Measurements from ENCODE around the gene FAM13A.

Gene FAM13A

DNA sequence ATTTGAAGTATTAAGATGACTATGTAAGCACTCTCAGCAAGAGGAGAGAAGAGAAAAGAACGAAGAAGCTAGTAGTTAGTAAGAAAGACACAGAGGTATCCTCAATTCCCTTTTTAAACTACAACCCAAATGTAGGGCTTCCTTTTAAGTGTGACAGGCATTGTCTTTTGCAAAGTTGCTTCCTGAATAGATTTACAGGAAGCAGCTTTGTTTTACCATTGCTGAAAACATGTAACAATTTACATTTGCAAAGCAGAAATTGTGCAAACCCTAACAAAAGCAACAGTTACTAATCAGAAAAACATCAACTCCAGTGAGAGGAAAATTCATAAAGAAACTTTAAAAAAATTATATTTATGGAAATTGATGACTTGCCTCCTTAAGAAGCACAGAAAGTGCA, 96.4 kb downstream of the FAM13A start:
- TF ChIP-seq, protein P1, sequence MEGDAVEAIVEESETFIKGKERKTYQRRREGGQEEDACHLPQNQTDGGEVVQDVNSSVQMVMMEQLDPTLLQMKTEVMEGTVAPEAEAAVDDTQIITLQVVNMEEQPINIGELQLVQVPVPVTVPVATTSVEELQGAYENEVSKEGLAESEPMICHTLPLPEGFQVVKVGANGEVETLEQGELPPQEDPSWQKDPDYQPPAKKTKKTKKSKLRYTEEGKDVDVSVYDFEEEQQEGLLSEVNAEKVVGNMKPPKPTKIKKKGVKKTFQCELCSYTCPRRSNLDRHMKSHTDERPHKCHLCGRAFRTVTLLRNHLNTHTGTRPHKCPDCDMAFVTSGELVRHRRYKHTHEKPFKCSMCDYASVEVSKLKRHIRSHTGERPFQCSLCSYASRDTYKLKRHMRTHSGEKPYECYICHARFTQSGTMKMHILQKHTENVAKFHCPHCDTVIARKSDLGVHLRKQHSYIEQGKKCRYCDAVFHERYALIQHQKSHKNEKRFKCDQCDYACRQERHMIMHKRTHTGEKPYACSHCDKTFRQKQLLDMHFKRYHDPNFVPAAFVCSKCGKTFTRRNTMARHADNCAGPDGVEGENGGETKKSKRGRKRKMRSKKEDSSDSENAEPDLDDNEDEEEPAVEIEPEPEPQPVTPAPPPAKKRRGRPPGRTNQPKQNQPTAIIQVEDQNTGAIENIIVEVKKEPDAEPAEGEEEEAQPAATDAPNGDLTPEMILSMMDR (IDR thresholded peaks at IDR 0.05; ENCODE audit: borderline replicate concordance, control extremely low read depth, extremely low read depth, insufficient read depth, missing control alignments), result no peak
- in situ Hi-C loops (cut with MboI; ENCODE audit: low sequenced_read_pairs, unreplicated experiment), result no loop called here
- no peak for DNase-seq (ENCODE audit: low spot score)

DNA sequence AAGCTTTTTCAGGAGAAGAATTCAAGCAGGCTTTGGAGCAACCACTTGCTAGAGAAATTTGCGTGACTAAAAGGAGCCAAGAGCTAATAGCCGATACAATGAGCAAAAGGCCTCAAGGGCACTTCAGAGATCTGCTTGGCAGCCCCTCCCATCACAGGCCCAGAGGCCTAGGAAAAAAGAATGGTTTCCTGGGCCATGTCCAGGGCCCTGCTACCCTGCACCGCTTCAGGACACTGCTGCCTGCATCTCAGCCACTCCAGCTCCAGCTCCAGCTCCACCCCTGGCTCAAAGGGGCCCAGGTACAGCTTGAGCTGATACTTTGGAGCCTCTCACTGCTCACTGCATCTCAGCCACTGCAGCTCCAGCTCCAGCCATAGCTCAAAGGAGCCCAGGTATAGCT, 98.9 kb downstream of the FAM13A start:
- in situ Hi-C loops (cut with MboI; ENCODE audit: low sequenced_read_pairs, unreplicated experiment), result no loop called here
- DNase-seq (ENCODE audit: low spot score), result no peak
- TF ChIP-seq, protein P1 (IDR thresholded peaks at IDR 0.05; ENCODE audit: borderline replicate concordance, control extremely low read depth, extremely low read depth, insufficient read depth, missing control alignments), result no peak

DNA sequence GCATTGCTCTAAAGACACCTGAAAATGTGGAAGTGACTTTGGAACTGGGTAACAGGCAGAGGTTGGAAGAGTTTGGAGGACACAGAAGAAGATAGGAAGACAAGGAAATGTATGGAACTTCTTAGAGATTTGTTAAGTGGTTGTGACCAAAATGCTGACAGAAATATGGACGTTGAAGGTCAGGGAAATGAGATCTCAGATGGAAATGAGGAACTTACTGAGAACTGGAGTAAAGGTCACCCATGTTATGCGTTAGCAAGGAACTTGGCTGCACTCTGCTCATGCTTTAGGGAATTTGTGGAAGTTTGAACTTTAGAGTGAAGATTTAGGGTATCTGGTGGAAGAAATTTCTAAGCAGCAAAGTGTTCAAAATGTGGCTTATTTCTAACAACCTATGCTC, 99.4 kb downstream of the FAM13A start:
- no peak for DNase-seq (ENCODE audit: low spot score)
- in situ Hi-C loops (cut with MboI; ENCODE audit: low sequenced_read_pairs, unreplicated experiment), result no loop called here
- TF ChIP-seq, protein P1 (IDR thresholded peaks at IDR 0.05; ENCODE audit: borderline replicate concordance, control extremely low read depth, extremely low read depth, insufficient read depth, missing control alignments), result no peak

DNA sequence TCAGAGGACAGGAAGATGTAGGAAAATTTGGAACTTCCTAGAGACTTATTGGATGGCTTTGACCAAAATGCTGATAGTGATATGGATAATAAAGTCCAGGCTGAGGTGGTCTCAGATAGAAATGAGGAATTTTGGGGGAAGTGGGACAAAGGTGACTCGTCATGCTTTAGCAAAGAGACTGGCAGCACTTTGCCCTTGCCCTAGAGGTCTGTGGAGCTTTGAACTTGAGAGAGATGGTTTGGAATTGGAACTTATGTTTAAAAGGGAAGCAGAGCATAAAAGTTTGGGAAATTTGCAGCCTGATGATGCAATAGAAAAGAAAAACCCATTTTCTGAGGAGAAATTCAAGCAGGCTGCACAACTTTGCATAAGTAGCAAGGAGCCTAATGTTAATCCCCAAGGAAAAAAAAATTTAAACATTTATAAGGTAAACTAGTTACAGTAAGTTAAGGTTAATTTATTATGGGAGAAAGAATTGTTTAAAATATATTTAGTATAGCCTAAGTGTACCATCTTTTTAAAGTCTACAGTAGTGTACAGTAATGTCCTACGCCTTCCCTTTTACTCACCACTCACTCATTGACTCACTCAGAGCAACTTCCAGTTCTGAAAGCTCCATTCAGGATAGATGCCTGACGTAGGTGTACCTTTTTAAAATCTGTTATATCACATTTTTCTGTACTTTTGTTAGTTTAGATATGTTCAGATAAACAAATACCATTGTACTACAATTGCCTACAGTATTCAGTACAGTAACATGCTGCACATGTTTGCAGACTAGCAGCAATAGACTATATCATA, 101.2 kb downstream of the FAM13A start:
- in situ Hi-C loops (cut with MboI; ENCODE audit: low sequenced_read_pairs, unreplicated experiment), result no loop called here
- TF ChIP-seq, protein P1 (IDR thresholded peaks at IDR 0.05; ENCODE audit: borderline replicate concordance, control extremely low read depth, extremely low read depth, insufficient read depth, missing control alignments), result no peak
- no peak for DNase-seq (ENCODE audit: low spot score)

DNA sequence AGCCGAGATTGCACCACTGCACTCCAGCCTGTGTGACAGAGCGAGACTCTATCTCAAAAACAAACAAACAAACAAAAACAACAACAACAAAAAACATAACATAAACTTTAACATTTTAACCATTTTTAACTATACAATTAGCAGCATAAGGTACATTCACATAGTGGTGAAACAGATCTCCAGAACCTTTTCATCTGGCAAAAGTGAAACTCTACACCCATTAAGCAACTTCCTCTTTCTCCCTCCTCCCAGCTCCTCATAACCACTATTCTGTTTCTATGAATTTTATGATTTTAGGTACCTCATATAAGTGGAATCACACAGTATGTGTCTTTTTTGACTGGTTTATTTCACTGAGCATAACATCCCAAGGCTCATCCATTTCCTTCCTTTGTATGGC, 103.6 kb downstream of the FAM13A start:
- TF ChIP-seq, protein P1 (IDR thresholded peaks at IDR 0.05; ENCODE audit: borderline replicate concordance, control extremely low read depth, extremely low read depth, insufficient read depth, missing control alignments), result no peak
- no peak for DNase-seq (ENCODE audit: low spot score)
- in situ Hi-C loops (cut with MboI; ENCODE audit: low sequenced_read_pairs, unreplicated experiment), result no loop called here

DNA sequence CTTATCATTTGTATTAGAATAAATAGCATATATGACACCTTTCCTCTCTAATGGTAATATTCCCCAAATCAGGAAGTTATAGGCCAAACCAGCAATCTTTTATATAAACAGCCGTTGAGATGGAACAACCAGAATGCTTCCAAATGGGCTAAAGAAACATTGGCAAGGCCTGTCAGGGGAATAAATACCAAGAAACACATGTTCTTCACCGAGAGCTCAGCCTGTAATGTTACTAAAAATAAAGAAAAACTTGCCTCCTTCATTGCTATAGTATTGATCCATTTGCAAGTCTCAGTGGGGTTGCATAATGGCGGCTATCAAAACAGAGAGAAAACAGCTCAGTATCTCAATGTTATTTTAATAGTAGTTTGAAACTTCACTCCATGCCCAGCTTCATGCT, 104.9 kb downstream of the FAM13A start:
- in situ Hi-C loops (cut with MboI; ENCODE audit: low sequenced_read_pairs, unreplicated experiment), result no loop called here
- TF ChIP-seq, protein P1 (IDR thresholded peaks at IDR 0.05; ENCODE audit: borderline replicate concordance, control extremely low read depth, extremely low read depth, insufficient read depth, missing control alignments), result no peak
- no peak for DNase-seq (ENCODE audit: low spot score)

Data from GM13976 (cell line).